ENCODE data around the gene FNTB. TPM values are rescaled to one million over a fixed set of nuclear protein-coding genes. Genes with fewer than 3 reads are reported as not detected.

The FNTB gene
- total RNA-seq, 1 donor: 12.1 TPM

- TF ChIP-seq CTCF (IDR thresholded peaks at IDR 0.05; ENCODE audit: insufficient read depth, low read depth, low read length): no peak
- no peak for DNase-seq (ENCODE audit: low read depth)
- no peak overlapping the region for H3K4me3 ChIP-seq (ENCODE audit: low read depth, low read length)
Observed at GRCh38 chr14:65106736-65107135, 120.0 kb downstream of the FNTB start.

GRCh38 chr14:65107200-65107599, 120.5 kb downstream of the FNTB start:
- no peak for DNase-seq (ENCODE audit: low read depth)
- TF ChIP-seq CTCF (IDR thresholded peaks at IDR 0.05; ENCODE audit: insufficient read depth, low read depth, low read length): no peak
- no peak overlapping the region for H3K4me3 ChIP-seq (ENCODE audit: low read depth, low read length)

- H3K4me3 ChIP-seq (ENCODE audit: low read depth, low read length): no peak overlapping the region
- TF ChIP-seq CTCF (IDR thresholded peaks at IDR 0.05; ENCODE audit: insufficient read depth, low read depth, low read length): no peak
- no peak for DNase-seq (ENCODE audit: low read depth)
Observed at GRCh38 chr14:65109357-65109756, 122.7 kb downstream of the FNTB start.

GRCh38 chr14:65110525-65110924, 123.8 kb downstream of the FNTB start:
- TF ChIP-seq CTCF (IDR thresholded peaks at IDR 0.05; ENCODE audit: insufficient read depth, low read depth, low read length): no peak
- no peak for DNase-seq (ENCODE audit: low read depth)
- no peak overlapping the region for H3K4me3 ChIP-seq (ENCODE audit: low read depth, low read length)

Small RNAs within 50 kb of the gene (small RNA-seq; reads per million reads assigned to genes)
- gene MIR4706: not detected

Other genes starting within 250 kb of the FNTB start
- gene SPTB, start 107.0 kb upstream of the FNTB start, total RNA-seq: under 0.01 TPM in 2 replicates
- 45.8 and 47.0 TPM in 2 replicates for gene CHURC1, start 72.4 kb upstream of the FNTB start, total RNA-seq
- gene GPX2, start 44.1 kb upstream of the FNTB start, total RNA-seq: not detected in 2 replicates
- gene RAB15, start 14.6 kb upstream of the FNTB start, total RNA-seq: 3.5 and 4.2 TPM in 2 replicates
- 53.5 and 57.9 TPM in 2 replicates for gene MAX, start 115.6 kb downstream of the FNTB start, total RNA-seq

All from fibroblast of villous mesenchyme (primary cell).